Stomach smooth muscle (tissue), 2 donors: ENCODE measurements around the gene COL4A2.

Experiments used
- H3K27ac ChIP-seq: one replicate; pipeline ENCODE4 v1.7.0; 2013; ENCODE audit warnings: mild to moderate bottlenecking, low read length, inconsistent platforms
- H3K27me3 ChIP-seq, 2 donors: one replicate each; pipeline ENCODE4 v1.7.0; 2013; ENCODE audit warnings: low read length in 2 of 2; ENCODE audit not compliant: insufficient read depth in 2 of 2, control insufficient read depth in 1 of 2
- H3K36me3 ChIP-seq, 2 donors: one replicate each; pipeline ENCODE4 v1.7.0; 2013; ENCODE audit warnings: low read length in 2 of 2; ENCODE audit not compliant: control insufficient read depth in 2 of 2, insufficient read depth in 2 of 2
- H3K4me1 ChIP-seq: one replicate; pipeline ENCODE4 v1.7.0; 2013; ENCODE audit warnings: low read length; ENCODE audit not compliant: control insufficient read depth, insufficient read depth
- H3K4me3 ChIP-seq, 2 donors: one replicate each; pipeline ENCODE4 v1.7.0; 2013; ENCODE audit warnings: low read length in 2 of 2
- H3K9ac ChIP-seq, 2 donors: one replicate each; pipeline ENCODE4 v1.7.0; 2013; ENCODE audit warnings: low read length in 2 of 2, mild to moderate bottlenecking in 1 of 2
- H3K9me3 ChIP-seq, 2 donors: one replicate each; pipeline ENCODE4 v1.7.0; 2013; ENCODE audit warnings: low read length in 2 of 2; ENCODE audit not compliant: control insufficient read depth in 2 of 2
- donor health status: healthy.
- donor health status: Pancreatic carcinoma.

The COL4A2 gene

GRCh38 chr13:110354715-110355473 is 47.8 kb downstream of the COL4A2 start:
- peak overlapping the region; percentile 73 for H3K27ac ChIP-seq
- peak overlapping the region in 1 of 2 donors; percentile 14 for H3K9ac ChIP-seq
- no peaks in the 10 kb centered on the region for H3K9me3 ChIP-seq
- peaks cover 15 to 18% of the 10 kb centered on the region in 2 donors for H3K36me3 ChIP-seq
- H3K27me3 ChIP-seq, result no peaks in the 10 kb centered on the region
- H3K4me3 ChIP-seq, result no peak overlapping the region
- peaks cover 66% of the 10 kb centered on the region for H3K4me1 ChIP-seq

- Histone ChIP-seq H3K4me3 (no peak overlapping the region), H3K36me3 (peaks cover 17 to 18% of the 10 kb centered on the region in 2 donors), H3K9me3 (no peaks in the 10 kb centered on the region), H3K27me3 (no peaks in the 10 kb centered on the region), H3K9ac (no peak overlapping the region), H3K4me1 (peaks cover 72% of the 10 kb centered on the region), H3K27ac (peak overlapping the region; percentile 53)
Measured at GRCh38 chr13:110356362-110356761, 49.3 kb downstream of the COL4A2 start.

GRCh38 chr13:110358381-110358780 is 51.3 kb downstream of the COL4A2 start:
- Histone ChIP-seq H3K27me3 (no peaks in the 10 kb centered on the region), H3K27ac (peak overlapping the region; percentile 2), H3K9ac (no peak overlapping the region), H3K36me3 (peaks cover 21 to 24% of the 10 kb centered on the region in 2 donors), H3K4me1 (peaks cover 67% of the 10 kb centered on the region), H3K9me3 (no peaks in the 10 kb centered on the region), H3K4me3 (no peak overlapping the region)

DNA sequence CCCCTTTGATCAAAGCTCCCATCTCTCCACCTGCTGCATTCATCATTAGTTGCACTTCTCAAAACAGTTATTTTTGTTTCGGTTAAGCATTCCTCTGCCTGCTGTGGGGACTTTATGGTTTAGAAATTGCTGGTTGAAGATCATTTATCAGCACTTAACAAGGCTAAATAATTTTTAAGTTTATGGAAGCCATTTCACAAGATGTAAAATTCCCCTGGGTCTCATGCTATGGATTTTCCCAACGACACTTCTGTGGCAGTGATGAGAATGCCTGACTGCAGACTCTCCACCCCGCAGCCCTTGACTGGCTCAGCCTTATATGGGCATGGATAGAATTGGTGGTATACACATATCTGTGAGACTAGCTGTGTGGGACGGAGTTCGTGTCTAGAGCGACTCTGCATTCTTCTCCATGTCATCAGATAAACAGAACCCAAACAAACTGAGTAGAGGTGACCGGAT is 52.8 kb downstream of the COL4A2 start:
- H3K4me3 ChIP-seq, result peak overlapping the region in 1 of 2 donors; percentile 23
- H3K27me3 ChIP-seq, result no peaks in the 10 kb centered on the region
- H3K9me3 ChIP-seq, result no peaks in the 10 kb centered on the region
- H3K9ac ChIP-seq, result peak overlapping the region; percentile 22 to 67
- peaks cover 19 to 24% of the 10 kb centered on the region in 2 donors for H3K36me3 ChIP-seq
- peaks cover 59% of the 10 kb centered on the region for H3K4me1 ChIP-seq
- H3K27ac ChIP-seq, result peak overlapping the region; percentile 95

- Histone ChIP-seq H3K4me1 (peaks cover 56% of the 10 kb centered on the region), H3K9ac (peak overlapping the region; percentile 55 to 67), H3K27ac (peak overlapping the region; percentile 95), H3K27me3 (no peaks in the 10 kb centered on the region), H3K36me3 (peaks cover 19 to 24% of the 10 kb centered on the region in 2 donors), H3K4me3 (no peak overlapping the region), H3K9me3 (no peaks in the 10 kb centered on the region)
Measured at GRCh38 chr13:110360598-110360997, 53.5 kb downstream of the COL4A2 start.

GRCh38 chr13:110361365-110361911 is 54.4 kb downstream of the COL4A2 start:
- H3K4me1 ChIP-seq, result peaks cover 51% of the 10 kb centered on the region
- peaks cover 19 to 24% of the 10 kb centered on the region in 2 donors for H3K36me3 ChIP-seq
- peak overlapping the region; percentile 95 for H3K27ac ChIP-seq
- peak overlapping the region; percentile 54 to 58 for H3K9ac ChIP-seq
- no peaks in the 10 kb centered on the region for H3K27me3 ChIP-seq
- no peak overlapping the region for H3K4me3 ChIP-seq
- no peaks in the 10 kb centered on the region for H3K9me3 ChIP-seq

DNA sequence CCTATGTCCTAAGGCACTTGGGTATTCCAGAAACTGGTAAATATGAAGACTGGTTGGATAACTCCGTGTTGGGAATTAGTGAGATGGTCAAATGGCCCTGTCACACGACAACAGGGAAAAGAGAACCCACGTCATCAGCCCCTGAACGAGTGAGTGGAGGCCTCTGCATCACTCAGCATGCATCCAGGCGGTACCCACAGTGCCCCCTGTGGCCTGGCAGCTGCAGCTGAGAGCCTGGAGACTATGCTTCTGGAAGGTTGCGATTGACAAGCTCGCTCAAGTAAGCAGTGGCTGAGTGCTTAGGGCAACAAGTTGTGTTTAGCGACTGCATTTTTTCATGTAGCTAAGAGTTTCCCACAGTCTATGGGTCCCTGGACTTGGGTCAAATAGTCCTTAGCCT is 55.9 kb downstream of the COL4A2 start:
- no peaks in the 10 kb centered on the region for H3K9me3 ChIP-seq
- no peak overlapping the region for H3K9ac ChIP-seq
- no peaks in the 10 kb centered on the region for H3K27me3 ChIP-seq
- peaks cover 13 to 18% of the 10 kb centered on the region in 2 donors for H3K36me3 ChIP-seq
- peak overlapping the region; percentile 55 for H3K27ac ChIP-seq
- no peak overlapping the region for H3K4me3 ChIP-seq
- peaks cover 58% of the 10 kb centered on the region for H3K4me1 ChIP-seq

- Histone ChIP-seq H3K9me3 (no peaks in the 10 kb centered on the region), H3K27ac (peak overlapping the region; percentile 55), H3K4me3 (no peak overlapping the region), H3K4me1 (peaks cover 56% of the 10 kb centered on the region), H3K9ac (no peak overlapping the region), H3K27me3 (no peaks in the 10 kb centered on the region), H3K36me3 (peaks cover 6 to 12% of the 10 kb centered on the region in 2 donors)
Measured at GRCh38 chr13:110364081-110364480, 57.0 kb downstream of the COL4A2 start.

GRCh38 chr13:110365876-110366275 is 58.8 kb downstream of the COL4A2 start:
- no peaks in the 10 kb centered on the region for H3K9me3 ChIP-seq
- H3K36me3 ChIP-seq, result peaks cover 6 to 9% of the 10 kb centered on the region in 2 donors
- peaks cover 38% of the 10 kb centered on the region for H3K4me1 ChIP-seq
- no peaks in the 10 kb centered on the region for H3K27me3 ChIP-seq
- peak overlapping the region; percentile 55 for H3K27ac ChIP-seq
- no peak overlapping the region for H3K4me3 ChIP-seq
- H3K9ac ChIP-seq, result no peak overlapping the region

- Histone ChIP-seq H3K9ac (no peak overlapping the region), H3K36me3 (peaks cover 4 to 9% of the 10 kb centered on the region in 2 donors), H3K9me3 (no peaks in the 10 kb centered on the region), H3K4me1 (peaks cover 37% of the 10 kb centered on the region), H3K27me3 (no peaks in the 10 kb centered on the region), H3K27ac (no peak overlapping the region), H3K4me3 (no peak overlapping the region)
Measured at GRCh38 chr13:110366733-110367132, 59.6 kb downstream of the COL4A2 start.

DNA sequence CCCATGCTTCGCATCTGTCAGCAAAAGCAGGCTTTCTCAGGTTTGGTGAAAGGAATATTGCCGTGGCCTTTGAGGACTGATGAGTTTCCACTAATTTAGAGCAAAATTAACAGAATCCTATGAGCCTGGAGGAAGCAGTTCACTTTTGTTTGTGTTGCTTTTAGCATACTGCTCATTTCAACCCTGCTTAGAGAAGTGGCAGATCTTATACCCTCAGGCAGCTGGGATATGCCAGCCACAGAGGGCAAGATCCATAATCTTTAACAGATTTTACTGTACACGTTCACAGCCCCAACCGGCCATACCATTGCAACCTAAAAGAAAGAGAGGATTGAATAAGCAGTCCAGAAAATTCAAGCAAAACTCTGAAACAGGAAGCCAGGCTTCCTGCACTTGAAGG is 60.5 kb downstream of the COL4A2 start:
- Histone ChIP-seq H3K27ac (peak overlapping the region; percentile 20), H3K9me3 (no peaks in the 10 kb centered on the region), H3K9ac (no peak overlapping the region), H3K36me3 (peaks cover 4 to 9% of the 10 kb centered on the region in 2 donors), H3K4me1 (peaks cover 35% of the 10 kb centered on the region), H3K27me3 (no peaks in the 10 kb centered on the region), H3K4me3 (no peak overlapping the region)
